OCI-LY3 (cell line): ENCODE results near the gene APPL2.

Experiments used
- H2AFZ ChIP-seq: fragments of 200-600, 300-600 bp; shearing (Covaris generic); 2 replicates; pipeline ENCODE4 v1.6.0; 2014; ENCODE audit warnings: antibody characterized with exemption, low read depth, low read length
- H3K27ac ChIP-seq: fragments of 200-600, 300-600 bp; sonication (generic); 2 replicates; pipeline ENCODE4 v1.5.1; 2014; ENCODE audit warnings: mild to moderate bottlenecking, low read length, moderate library complexity, mixed read lengths
- H3K27me3 ChIP-seq: fragments of 200-600, 300-600 bp; sonication (generic); 2 replicates; pipeline ENCODE4 v1.6.1; 2014; ENCODE audit warnings: low read depth, low read length, mixed read lengths
- H3K36me3 ChIP-seq: fragments of 200-600, 300-600 bp; sonication (generic); replicated peaks from 2 replicates; pipeline ENCODE3; 2014; ENCODE audit warnings: low read depth, low read length, mixed read lengths
- H3K4me1 ChIP-seq: fragments of 300-600, 200-600 bp; sonication (generic); 2 replicates; pipeline ENCODE4 v1.6.1; 2014; ENCODE audit warnings: low read length, mixed read lengths
- H3K4me2 ChIP-seq: fragments of 200-600, 300-600 bp; sonication (generic); 2 replicates; pipeline ENCODE4 v1.6.1; 2014; ENCODE audit warnings: low read length, mixed read lengths
- H3K4me3 ChIP-seq: fragments of 300-600, 200-600 bp; sonication (generic); 2 replicates; pipeline ENCODE4 v1.5.1; 2014; ENCODE audit warnings: antibody characterized with exemption, mild to moderate bottlenecking, low read length, moderate library complexity
- H3K79me2 ChIP-seq: fragments of 300-600, 200-600 bp; shearing (Covaris generic); 2 replicates; pipeline ENCODE4 v1.6.1; 2014; ENCODE audit warnings: mild to moderate bottlenecking, low read length, mixed read lengths
- H3K9ac ChIP-seq: fragments of 300-600, 200-600 bp; shearing (Covaris generic); 2 replicates; pipeline ENCODE4 v1.6.0; 2014; ENCODE audit warnings: mild to moderate bottlenecking, low read length, moderate library complexity
- H3K9me3 ChIP-seq: fragments of 200-600, 300-600 bp; shearing (Covaris generic); 2 replicates; pipeline ENCODE4 v1.6.1; 2014; ENCODE audit warnings: low read length, mixed read lengths; ENCODE audit not compliant: insufficient read depth
- H4K20me1 ChIP-seq: fragments of 200-600, 300-600 bp; sonication (generic); 2 replicates; pipeline ENCODE4 v1.6.1; 2016; ENCODE audit warnings: low read length, mixed read lengths; ENCODE audit not compliant: insufficient read depth
- EZH2phosphoT487 ChIP-seq: fragments of 200-600 bp; shearing (Covaris generic); IDR thresholded peaks from 2 replicates; pipeline ENCODE4 v1.6.1; 2018; ENCODE audit warnings: antibody characterized with exemption, mixed run types, low read depth
- TF ChIP-seq, protein P1 (sequence below): fragments of 200-600, 300-600 bp; sonication (generic); IDR thresholded peaks from 2 replicates; pipeline ENCODE4 v1.5.1; 2014; ENCODE audit warnings: antibody characterized with exemption, low read length, low read depth

The APPL2 gene

DNA sequence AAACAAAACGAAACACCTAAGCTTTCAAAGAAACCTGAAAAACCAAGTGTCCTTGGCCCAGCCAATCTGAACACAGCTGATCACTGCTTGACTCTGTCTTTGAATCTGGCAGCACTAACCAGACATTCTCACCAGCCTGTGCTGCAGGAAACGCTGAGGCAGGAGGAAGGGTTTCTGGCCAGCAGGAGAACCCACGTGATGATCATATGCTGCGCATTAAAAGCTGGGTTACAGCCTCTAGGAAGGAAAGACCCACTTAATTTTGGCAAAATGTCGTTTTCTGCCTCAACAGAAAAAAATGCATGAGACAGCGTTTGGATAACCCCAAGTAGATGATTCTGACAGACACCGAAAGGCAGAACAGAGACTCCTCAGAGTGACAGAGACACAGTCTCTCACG, 9.8 kb downstream of the APPL2 start:
- H3K27ac ChIP-seq = no peak overlapping the region
- H3K79me2 ChIP-seq = no peaks in the 10 kb centered on the region
- no peak overlapping the region for H3K9ac ChIP-seq
- no peak overlapping the region for H2AFZ ChIP-seq
- no peaks in the 10 kb centered on the region for H3K4me1 ChIP-seq
- no peak for TF ChIP-seq EZH2phosphoT487
- TF ChIP-seq, protein P1, sequence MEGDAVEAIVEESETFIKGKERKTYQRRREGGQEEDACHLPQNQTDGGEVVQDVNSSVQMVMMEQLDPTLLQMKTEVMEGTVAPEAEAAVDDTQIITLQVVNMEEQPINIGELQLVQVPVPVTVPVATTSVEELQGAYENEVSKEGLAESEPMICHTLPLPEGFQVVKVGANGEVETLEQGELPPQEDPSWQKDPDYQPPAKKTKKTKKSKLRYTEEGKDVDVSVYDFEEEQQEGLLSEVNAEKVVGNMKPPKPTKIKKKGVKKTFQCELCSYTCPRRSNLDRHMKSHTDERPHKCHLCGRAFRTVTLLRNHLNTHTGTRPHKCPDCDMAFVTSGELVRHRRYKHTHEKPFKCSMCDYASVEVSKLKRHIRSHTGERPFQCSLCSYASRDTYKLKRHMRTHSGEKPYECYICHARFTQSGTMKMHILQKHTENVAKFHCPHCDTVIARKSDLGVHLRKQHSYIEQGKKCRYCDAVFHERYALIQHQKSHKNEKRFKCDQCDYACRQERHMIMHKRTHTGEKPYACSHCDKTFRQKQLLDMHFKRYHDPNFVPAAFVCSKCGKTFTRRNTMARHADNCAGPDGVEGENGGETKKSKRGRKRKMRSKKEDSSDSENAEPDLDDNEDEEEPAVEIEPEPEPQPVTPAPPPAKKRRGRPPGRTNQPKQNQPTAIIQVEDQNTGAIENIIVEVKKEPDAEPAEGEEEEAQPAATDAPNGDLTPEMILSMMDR = no peak
- no peaks in the 10 kb centered on the region for H4K20me1 ChIP-seq
- no peaks in the 10 kb centered on the region for H3K36me3 ChIP-seq
- H3K27me3 ChIP-seq = no peaks in the 10 kb centered on the region
- no peaks in the 10 kb centered on the region for H3K9me3 ChIP-seq
- no peak overlapping the region for H3K4me2 ChIP-seq
- no peak overlapping the region for H3K4me3 ChIP-seq

DNA sequence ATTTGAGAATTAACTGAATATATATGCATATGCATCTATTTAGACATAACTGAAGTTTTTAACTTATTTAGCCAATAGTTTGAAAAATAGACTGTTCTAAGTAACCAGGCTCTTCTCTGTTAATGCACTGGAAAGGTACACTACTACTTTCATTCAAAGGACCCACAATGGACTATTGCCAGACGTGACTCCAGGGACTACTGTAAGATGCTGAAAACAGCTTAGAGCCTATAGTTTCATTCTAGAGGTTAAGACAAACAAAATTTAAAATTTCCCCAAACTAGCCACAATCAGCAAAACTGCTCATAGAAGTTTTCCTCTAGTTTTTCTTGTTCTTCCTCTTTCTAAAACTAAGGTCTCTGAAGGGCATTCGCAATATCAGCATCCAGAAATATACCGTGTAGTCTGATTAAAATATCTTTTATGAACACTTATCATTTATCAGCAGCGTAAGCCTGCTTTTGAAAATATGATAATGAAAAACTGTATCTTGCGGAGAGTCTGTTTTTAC, 10.4 kb downstream of the APPL2 start:
- H3K79me2 ChIP-seq = no peaks in the 10 kb centered on the region
- H3K36me3 ChIP-seq = no peaks in the 10 kb centered on the region
- no peak overlapping the region for H3K9ac ChIP-seq
- TF ChIP-seq, protein P1 = no peak
- TF ChIP-seq EZH2phosphoT487 = no peak
- H3K4me1 ChIP-seq = no peaks in the 10 kb centered on the region
- H3K27ac ChIP-seq = no peak overlapping the region
- no peak overlapping the region for H2AFZ ChIP-seq
- H3K27me3 ChIP-seq = no peaks in the 10 kb centered on the region
- H3K4me3 ChIP-seq = no peak overlapping the region
- no peak overlapping the region for H3K4me2 ChIP-seq
- H4K20me1 ChIP-seq = no peaks in the 10 kb centered on the region
- H3K9me3 ChIP-seq = no peaks in the 10 kb centered on the region

DNA sequence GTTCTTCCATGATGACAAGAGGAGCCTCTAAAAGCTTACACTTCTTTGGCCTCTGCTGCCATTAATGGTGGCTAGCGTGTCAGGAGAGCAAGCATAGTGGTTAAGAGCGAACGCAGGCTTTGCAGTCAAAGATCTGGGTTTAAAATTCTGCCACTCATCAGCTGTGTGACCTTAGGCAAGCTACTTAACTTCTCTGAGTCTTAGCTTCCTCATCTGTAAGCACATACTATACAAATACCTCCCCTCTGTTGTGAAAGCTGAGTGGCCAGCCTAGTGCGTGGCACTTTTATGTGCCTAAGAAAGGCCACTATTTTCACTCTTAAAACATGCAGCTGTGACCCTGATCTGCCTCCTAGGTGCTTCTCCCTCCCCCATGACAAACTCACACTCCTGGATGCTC, 11.6 kb downstream of the APPL2 start:
- Histone ChIP-seq H3K4me3 (no peak overlapping the region), H3K79me2 (no peaks in the 10 kb centered on the region), H3K36me3 (no peaks in the 10 kb centered on the region), H3K9ac (no peak overlapping the region), H3K27ac (no peak overlapping the region), H3K4me2 (no peak overlapping the region), H4K20me1 (no peaks in the 10 kb centered on the region), H3K27me3 (no peaks in the 10 kb centered on the region), H2AFZ (no peak overlapping the region), H3K9me3 (no peaks in the 10 kb centered on the region), H3K4me1 (no peaks in the 10 kb centered on the region)
- TF ChIP-seq EZH2phosphoT487 = no peak
- TF ChIP-seq, protein P1 = no peak

DNA sequence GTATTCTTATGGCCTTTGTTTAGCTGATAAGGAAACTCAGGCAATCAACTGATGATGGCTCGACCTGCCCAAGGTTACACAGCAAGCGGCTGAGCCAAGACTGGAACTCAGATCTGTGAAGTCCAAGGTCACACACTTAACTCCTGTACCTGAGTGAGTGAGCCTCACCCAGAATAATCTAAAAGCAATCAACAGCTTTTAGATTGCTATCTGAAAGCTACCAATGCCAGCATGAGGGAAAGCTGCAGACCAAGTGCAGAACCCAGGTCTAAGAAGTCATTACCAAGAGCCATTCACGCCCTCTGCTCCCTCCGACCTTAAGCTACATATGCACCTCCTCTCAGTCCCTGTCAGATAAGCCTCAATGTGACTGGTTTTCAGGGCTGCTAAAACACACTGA, 12.1 kb downstream of the APPL2 start:
- no peak for TF ChIP-seq EZH2phosphoT487
- TF ChIP-seq, protein P1 = no peak
- H3K9me3 ChIP-seq = no peaks in the 10 kb centered on the region
- no peaks in the 10 kb centered on the region for H3K4me1 ChIP-seq
- H3K79me2 ChIP-seq = no peaks in the 10 kb centered on the region
- H3K9ac ChIP-seq = no peak overlapping the region
- H3K36me3 ChIP-seq = no peaks in the 10 kb centered on the region
- H3K4me3 ChIP-seq = no peak overlapping the region
- no peak overlapping the region for H3K27ac ChIP-seq
- no peak overlapping the region for H3K4me2 ChIP-seq
- no peaks in the 10 kb centered on the region for H4K20me1 ChIP-seq
- no peaks in the 10 kb centered on the region for H3K27me3 ChIP-seq
- no peak overlapping the region for H2AFZ ChIP-seq
